Adipose tissue (tissue), 3 donors: ENCODE results near the gene TEKT2. TPM values are rescaled to one million over a fixed set of nuclear protein-coding genes. Genes with fewer than 3 reads are reported as not detected.

ENCODE experiments used
- H3K27ac ChIP-seq: one replicate; pipeline ENCODE4 v1.5.1; 2013; ENCODE audit warnings: low read depth, low read length
- WGBS, 3 donors: extraction: QIAGEN DNeasy Blood & Tissue Kit; methylation state at CpG; one replicate each; pipeline ENCODE4 v1.1.7; 2013; 5-methylcytosine and 5-hydroxymethylcytosine counted together
- polyA plus RNA-seq, 3 donors: library from polyadenylated mRNA; stranded (reverse); fragments of 200-250 nt; gene quantifications; one replicate each; pipeline ENCODE4 v1.2.3, GENCODE V29; 2013
- donor health status: healthy with polysubstance abuse.
- donor health status: Bipolar disorder and iron deficiency.
- donor health status: healthy.

Gene TEKT2
- polyA plus RNA-seq, 3 donors, result 0.12 to 2.5 TPM; not detected in 1

DNA sequence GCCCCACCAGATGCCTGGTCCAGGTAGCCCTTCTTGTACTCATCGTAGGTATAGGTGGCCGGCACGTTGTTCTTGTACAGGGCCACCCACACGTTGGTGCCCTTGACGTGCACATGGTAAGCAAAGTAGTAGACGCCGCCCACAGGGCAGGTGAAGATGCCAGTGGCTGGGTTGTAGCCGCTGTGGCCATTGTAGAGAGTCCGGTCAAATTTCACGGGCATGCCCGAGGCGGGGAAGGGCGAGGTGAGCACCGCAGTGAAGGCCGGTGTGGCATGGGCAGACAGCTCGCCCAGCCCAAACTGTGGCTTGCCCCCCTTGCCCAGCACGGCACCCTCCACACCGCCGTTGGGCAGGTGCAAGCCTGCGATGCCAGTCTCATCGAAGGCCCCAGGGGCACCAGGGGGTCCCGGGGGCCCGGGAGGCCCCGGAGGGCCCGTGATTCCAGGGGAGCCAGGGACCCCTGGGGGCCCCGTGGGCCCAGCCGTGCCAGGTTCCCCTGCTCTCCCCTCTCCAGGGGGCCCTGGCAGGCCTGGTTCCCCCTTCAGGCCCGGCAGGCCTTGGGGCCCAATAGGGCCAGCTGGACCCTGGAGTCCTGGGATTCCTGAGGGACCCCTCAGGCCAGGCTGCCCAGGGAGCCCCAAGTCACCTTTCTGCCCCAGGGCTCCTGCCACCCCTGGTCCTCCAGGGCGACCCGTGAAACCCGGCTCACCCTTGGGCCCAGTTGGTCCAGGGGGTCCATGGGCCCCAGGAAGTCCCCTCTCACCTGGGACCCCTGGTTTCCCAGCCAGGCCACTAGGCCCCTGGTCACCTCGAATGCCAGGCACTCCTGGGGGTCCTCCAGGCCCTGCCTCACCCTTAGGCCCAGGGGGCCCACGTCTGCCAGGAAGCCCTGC, 14.0 kb downstream of the TEKT2 start:
- WGBS, 3 donors, result 89 to 93% (median 92%) methylated on average over 29 to 33 of the region's 33 CpGs
- H3K27ac ChIP-seq, result no peak overlapping the region

DNA sequence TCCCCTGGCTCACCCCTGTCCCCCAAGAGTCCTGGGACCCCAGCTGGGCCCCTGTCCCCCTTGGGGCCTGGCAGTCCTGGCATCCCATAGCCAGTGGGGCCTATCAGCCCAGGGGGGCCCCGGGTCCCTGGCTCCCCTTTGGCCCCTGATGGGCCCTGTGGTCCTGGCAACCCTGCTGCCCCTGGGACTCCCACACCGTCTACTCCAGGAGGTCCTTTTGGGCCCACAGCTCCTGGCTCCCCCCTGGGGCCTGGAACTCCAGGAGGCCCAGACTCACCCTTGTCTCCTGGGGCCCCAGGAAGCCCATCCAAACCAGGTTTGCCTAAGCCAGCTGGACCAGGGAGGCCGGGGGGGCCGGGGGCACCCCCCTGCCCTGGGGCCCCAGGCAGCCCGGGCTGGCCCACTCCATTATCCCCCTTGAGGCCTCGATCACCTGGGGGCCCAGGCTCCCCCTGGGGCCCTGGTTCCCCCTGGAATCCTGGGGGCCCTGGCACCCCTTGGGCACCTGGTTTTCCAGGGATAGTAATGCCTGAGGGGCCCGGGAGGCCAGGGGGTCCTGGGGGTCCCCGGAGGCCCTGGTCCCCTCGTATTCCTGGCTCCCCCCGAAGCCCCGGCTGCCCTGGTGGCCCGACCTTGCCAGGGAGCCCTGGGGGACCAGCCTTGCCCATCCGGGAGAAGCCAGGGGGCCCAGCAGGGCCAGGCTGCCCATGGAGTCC, 14.9 kb downstream of the TEKT2 start:
- 79 to 89% (median 87%) methylated on average over 12 to 13 of the region's 13 CpGs for WGBS, 3 donors

DNA sequence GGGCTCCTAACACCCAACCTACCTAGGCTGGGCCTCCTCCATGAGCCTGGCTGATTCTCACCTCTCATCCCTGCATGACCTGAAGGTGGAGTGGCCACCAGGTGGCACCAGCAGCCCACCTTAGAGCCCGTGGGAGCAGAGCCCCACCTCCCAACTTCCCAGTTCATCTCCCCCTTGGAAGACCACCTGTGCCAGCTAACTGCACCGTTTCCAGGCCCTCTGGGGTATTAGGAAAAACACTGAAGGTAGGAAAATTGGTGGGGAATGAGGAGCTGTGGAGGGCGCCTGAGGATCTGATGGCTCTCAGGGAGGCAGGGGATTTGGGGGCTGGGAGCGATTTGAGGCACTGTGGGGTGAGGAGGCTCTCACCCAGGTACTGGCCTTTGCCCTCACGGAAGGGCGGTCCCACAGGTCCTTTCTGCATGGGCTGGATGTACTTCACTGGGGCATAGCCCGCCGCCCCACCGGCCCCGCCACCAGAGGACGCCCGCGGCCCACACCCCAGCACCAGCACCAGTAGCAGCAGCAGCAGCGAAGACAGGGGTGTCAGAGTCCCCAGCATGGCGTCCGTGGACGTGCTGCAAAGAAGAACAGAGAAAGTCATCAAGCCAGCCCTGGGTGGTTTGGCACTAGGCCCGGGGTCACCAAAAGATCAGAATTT, 15.9 kb downstream of the TEKT2 start:
- WGBS, 3 donors, result 30 to 34% (median 31%) methylated on average over 18 of the region's 18 CpGs
- H3K27ac ChIP-seq, result no peak overlapping the region

More for the DNA sequence above, 14.9 kb downstream of the TEKT2 start:
- no peak overlapping the region for H3K27ac ChIP-seq

DNA sequence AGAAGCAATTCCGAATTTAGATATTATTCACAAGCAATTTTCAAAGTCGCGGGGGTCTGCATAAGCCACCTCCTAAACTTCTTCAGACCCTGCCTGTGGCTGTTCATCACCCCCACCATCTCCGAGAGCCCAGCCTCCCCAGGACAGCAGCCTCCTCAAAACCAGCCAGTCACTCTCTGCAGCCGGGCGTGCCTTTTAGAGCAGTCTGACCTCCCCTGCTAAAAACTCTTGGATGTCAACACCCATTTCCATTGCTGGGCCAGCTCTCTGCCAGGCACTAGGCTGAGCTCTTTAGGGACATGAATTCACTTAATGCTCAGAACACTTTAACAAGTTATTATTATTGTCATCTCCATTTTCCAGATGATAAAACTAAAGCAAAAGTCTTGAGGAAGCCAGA, 16.5 kb downstream of the TEKT2 start:
- H3K27ac ChIP-seq, result no peak overlapping the region
- WGBS, 3 donors, result 54 to 86% (median 66%) methylated on average over 6 of the region's 6 CpGs

DNA sequence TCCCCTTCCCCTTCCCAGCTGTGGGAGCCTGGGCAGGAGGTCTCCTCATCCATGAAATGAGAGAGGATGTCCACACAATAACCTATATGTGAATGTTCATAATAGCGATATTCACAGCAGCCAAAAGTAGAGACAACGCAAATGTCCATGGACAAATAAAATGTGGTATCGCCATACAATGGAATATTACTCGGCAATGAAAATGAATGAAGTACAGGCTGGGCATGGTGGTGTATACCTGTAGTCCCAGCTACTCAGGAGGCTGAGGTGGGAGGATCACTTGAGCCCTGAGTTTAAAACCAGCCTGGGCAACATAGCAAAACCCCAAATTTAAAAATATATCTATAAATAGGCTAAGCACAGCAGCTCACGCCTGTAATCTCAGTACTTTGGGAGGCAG, 17.7 kb downstream of the TEKT2 start:
- H3K27ac ChIP-seq, result no peak overlapping the region
- WGBS, 3 donors, result 96% methylated on average over 5 of the region's 5 CpGs

DNA sequence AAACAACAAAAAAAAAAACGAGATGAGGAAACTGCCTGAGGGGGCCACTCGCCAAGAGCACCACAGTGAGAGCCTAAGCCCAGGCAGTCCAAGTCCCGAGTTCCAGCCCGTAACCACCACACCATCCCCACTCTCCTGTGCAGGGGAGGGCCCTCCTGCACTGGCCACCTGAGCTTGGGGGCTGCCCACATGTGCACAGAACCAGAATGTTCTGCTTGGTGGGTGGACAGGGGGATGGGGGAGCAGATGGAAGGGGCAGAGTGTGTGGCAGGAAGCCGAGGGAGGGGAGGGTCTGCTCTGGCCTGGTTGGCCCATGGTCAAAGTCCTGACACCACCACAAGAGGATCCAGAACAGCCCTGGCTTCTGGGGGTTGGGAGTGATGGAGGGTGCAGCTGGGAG, 22.4 kb downstream of the TEKT2 start:
- WGBS, 3 donors, result 43 to 47% (median 45%) methylated on average over 5 of the region's 5 CpGs
- H3K27ac ChIP-seq, result no peak overlapping the region

DNA sequence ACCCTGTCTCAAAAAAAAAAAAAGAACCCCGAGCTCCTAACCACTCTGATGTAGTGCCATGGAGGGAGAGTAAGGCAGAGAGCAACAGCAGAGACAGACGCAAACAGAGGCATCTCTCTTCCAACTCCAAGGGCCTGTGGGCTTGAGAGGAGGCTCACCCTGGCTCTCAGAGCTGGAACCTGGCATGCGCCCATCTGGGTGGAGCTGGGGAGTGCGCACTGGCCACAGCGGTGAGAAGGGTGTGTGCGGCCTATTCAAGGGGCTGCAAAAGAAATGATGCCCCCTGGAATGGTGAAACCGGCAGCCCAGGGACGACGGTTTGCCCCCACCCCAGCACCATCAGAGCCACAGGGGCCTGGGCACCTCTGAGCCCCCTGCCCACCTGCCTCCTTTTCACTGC, 23.5 kb downstream of the TEKT2 start:
- WGBS, 3 donors, result 78 to 95% (median 80%) methylated on average over 9 of the region's 9 CpGs
- H3K27ac ChIP-seq, result no peak overlapping the region

DNA sequence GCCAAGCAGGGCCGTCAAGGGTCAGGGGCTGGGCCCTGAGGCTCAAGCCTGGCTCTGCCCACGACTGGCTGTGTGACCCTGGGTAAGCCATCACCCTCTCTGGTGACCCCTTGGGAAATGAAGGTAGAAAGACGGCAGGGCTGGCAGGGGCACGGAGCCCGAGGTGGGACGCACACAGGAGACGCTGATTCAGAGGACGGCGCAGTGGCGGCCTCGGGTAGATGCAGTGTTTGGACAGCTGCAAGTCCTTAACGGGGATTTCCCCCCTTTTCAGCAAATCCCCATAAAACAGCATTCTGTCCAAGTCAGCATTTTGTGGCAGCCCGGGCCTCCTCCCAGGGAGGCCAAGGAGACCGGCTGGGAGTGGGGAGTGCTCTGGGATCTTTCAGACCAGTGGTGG, 24.4 kb downstream of the TEKT2 start:
- 59 to 82% (median 80%) methylated on average over 14 of the region's 14 CpGs for WGBS, 3 donors
- no peak overlapping the region for H3K27ac ChIP-seq

DNA sequence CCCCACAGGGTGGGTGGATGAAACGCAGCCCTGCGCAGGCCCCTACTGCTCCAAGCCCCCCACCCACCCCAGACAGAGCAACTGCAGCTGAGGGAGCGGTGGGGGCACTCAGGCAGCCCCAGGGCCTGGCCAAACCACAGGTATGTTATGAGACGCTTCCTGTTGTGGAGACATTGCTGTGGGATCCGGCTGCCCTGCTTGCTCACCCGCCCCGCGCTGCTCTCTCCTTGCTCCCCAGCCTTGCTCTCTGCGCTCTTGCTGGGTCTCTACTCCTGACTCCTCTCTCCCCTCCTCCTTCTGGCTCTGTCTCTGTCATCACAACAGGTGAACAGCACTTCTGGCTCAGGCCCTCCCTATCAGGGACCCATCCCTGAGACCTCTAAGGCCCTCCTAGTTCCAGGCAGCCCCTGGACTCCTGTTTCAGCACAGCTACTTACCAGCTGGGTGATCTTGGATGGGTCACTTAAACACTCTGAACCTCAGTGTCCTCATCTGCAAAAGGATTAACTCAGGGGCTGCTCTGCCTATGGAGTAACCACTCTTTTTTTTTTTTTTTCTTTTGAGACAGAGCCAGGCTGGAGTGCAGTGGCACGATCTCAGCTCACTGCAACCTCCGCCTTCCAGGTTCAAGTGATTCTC, 25.3 kb downstream of the TEKT2 start:
- WGBS, 3 donors, result 57 to 87% (median 61%) methylated on average over 11 of the region's 11 CpGs
- no peak overlapping the region for H3K27ac ChIP-seq

DNA sequence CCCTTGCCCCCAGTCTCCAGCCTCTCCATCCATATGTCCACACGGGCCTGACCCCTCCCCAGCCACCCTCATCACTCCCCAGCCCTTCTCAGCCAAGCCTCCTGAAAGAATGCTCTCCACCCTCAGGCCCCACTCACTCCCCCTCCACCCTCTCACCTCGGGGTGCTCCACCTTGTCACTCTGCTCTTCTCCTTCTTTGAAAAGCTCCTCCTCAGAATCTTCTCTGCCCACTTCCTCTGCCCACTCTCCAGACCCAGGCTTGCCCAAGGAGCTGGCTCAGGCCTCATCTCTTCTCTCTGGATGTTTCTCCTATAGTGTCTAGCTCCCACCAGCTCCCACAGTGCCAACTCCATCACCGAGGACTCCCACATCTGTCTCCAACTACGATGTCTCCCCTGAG, 27.3 kb downstream of the TEKT2 start:
- H3K27ac ChIP-seq, result no peak overlapping the region
- WGBS, 3 donors, result 59 to 62% (median 61%) methylated on average over 4 of the region's 4 CpGs

DNA sequence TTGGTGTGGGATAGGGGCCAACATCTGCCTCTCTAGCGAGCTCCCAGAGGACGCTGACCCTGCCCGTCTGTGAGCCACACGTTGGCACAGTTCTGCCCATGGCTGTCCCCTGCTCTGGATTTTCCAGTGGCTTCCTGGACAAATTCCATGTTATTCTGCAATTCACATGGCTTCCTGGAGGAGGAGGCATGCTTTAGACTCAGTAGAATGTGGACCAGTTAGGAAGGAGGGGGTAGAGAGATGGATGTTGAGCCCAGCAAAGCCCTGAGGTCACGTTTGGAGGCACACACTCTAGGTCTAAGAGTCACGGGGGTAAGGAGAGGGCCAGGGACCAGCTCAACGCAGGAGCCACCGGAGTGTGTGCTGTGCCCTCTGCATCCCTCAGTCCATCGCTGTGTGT, 28.9 kb downstream of the TEKT2 start:
- WGBS, 3 donors, result 86 to 93% (median 90%) methylated on average over 9 of the region's 9 CpGs
- H3K27ac ChIP-seq, result no peak overlapping the region

DNA sequence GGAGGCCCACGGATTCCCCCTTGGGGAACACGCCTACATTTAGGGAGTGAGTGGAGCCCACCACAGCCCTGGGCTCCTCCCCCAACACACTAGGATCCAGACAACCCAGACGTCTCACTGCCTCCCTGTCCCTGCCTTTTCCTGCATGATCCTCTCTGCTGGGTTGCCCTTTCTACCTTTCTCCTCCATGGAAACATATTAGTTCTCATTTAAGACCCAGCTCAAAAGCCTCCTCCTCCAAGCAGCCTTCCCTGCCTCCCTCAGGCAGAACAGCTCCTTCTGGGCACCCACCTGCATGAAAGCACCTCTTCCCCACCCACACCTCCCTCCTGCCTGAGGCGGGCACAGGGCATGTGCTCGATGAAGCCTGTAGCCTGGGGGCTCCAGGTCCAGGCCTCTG, 30.5 kb downstream of the TEKT2 start:
- 70 to 79% (median 70%) methylated on average over 5 of the region's 5 CpGs for WGBS, 3 donors
- no peak overlapping the region for H3K27ac ChIP-seq

DNA sequence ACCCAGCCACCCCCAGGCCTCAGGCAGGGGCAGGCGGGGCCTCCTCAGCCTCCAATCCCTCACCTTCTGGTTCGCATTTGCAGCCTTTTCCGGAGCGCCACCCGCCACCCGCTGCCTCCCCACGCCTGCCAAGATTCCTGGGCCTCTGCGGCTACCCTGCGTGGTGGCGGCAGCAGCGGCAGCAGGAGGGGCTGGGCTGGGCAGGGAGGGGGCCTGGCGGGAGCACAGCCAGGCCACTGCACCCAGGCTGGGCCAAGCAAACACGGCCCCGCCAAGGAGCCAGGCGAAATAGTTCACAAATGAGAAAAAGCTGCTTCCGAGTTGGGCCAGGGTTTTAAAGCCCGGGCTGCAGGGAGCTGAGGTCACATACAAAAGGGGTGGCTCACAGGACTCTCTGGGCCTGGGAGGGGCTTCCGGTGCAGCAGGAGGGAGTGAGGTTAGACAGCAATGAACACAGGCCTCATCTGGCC, 31.3 kb downstream of the TEKT2 start:
- no peak overlapping the region for H3K27ac ChIP-seq
- WGBS, 3 donors, result 67 to 71% (median 69%) methylated on average over 17 to 18 of the region's 18 CpGs

DNA sequence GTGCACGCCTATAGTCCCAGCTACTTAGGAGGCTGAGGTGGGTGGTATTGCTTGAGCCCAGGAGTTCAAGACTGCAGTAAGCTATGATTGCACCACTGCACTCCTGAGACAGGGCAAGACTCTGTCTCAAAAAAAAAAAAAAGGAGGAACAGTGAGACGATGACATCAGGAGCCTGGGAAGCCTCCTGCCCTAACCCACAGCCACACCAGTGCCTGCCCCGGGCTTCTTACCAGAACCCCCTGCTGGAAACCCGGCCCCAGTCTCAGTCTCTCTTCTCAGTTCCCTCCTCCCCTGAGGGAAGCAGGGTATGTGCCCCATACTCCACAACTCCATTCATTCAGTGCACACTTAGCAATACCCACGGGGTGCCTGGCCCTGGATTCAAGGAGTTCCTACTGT, 32.0 kb downstream of the TEKT2 start:
- H3K27ac ChIP-seq, result no peak overlapping the region

DNA sequence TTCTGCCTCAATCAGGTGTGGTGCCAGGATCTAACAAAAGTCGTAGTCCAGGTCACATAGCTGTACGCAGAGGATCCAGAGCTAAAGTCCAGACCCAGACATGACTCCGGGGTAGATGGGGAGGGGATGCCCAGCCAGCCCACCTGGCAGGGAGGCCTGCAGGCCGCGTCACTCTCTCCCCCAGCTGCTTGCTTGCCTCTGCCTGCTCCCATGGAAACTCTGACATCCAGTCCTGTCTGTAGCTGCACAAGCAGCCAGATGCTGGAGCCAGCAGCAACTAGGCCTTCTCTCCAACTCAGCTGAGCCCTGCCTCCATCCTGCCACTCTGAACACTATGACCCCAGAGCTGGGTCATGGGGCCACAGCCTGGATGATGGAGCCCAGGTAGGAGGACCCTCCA, 33.0 kb downstream of the TEKT2 start:
- 78 to 90% (median 84%) methylated on average over 5 of the region's 5 CpGs for WGBS, 3 donors
- no peak overlapping the region for H3K27ac ChIP-seq

More for the DNA sequence above, 32.0 kb downstream of the TEKT2 start:
- WGBS, 3 donors, result 52 to 78% (median 53%) methylated on average over 5 of the region's 5 CpGs

DNA sequence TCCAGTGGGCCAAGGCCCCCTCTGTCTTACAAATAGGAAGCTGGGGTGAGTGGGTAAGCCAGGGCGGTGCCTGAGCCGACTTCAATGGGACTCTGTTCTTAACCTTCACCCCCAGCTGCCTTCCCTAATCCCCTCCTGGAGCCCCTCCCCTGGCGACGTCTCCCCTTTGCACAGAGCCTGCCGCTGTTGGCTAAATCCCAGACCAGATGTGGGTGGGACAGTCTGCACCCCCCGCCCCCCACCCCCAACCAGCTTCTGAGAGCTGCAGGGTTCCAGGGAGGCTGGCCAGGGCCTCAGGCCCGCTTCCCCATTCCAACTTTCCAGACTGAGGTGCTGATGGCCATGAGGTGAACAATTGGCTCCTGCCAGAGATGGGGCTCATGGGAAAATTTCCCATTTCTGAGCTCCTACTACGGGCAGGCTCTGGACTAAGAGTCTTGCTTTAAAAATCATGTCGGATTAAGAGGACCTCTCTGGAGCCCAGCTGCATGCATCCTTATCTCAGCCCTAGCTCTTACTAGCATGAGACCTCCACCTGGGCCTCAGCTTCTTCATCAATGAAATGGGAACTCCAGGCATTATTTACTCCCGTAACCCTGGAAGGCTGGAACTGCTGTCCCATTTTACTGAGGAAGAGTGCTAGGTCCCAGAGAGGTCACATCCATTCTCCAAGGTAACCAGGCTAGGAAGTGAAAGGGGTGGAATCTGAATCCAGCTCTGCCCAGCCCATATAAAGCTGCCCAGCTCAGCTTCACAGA, 34.7 kb downstream of the TEKT2 start:
- WGBS, 3 donors, result 64 to 79% (median 72%) methylated on average over 10 of the region's 10 CpGs
- H3K27ac ChIP-seq, result no peak overlapping the region

DNA sequence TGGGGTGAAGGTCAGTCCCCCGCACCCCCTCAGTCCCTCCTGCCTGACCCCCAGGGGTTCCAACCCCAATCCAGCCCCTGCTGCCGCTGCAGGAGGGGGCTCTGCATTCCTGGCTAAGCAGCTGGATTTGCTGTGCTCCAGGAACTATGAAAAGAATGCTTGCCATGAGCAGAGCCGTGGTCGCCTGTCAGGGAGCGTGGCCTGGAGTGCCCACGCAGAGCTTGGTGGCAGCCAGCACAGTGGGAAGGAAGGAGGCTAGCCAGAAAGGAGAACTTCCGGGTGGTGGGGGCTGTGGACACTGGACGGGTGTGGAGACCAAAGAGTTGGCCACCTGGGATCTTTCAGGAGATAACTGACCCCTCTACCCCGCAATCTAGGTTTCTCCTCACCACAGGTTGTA, 35.6 kb downstream of the TEKT2 start:
- H3K27ac ChIP-seq, result no peak overlapping the region
- 45 to 59% (median 57%) methylated on average over 9 of the region's 9 CpGs for WGBS, 3 donors
